Kidney capillary endothelial cell (primary cell): ENCODE results near the gene SEMA3D.
"Not testable (repeated sequence)": the region's sequence is repeated elsewhere in the genome, so short reads cannot be mapped to it uniquely, and the experiment has no call there.

Experiments
- DNase-seq: peaks from one replicate; pipeline ENCODE4 v3.0.0-alpha.2; 2018; ENCODE audit warnings: low spot score

SEMA3D gene

GRCh38 chr7:84992954-84993353 is 193.9 kb downstream of the SEMA3D start:
- DNase-seq, result not testable (repeated sequence)

GRCh38 chr7:84985073-84985784 is 201.6 kb downstream of the SEMA3D start:
- DNase-seq, result no peak

GRCh38 chr7:84982199-84982598 is 204.7 kb downstream of the SEMA3D start:
- DNase-seq, result no peak

GRCh38 chr7:84981055-84981976 is 205.5 kb downstream of the SEMA3D start:
- DNase-seq, result no peak

- DNase-seq, result no peak
These were observed 211.2 kb downstream of the SEMA3D start for GRCh38 chr7:84975586-84976185.

GRCh38 chr7:84971360-84971759 is 215.5 kb downstream of the SEMA3D start:
- no peak for DNase-seq

GRCh38 chr7:84970670-84971069 is 216.2 kb downstream of the SEMA3D start:
- DNase-seq, result no peak

- DNase-seq, result no peak
These were observed 233.6 kb downstream of the SEMA3D start for GRCh38 chr7:84953234-84953633.

- DNase-seq, result peak; percentile 48
These were observed 236.0 kb downstream of the SEMA3D start for GRCh38 chr7:84950836-84951235.

GRCh38 chr7:84949501-84949900 is 237.4 kb downstream of the SEMA3D start:
- no peak for DNase-seq

- peak; percentile 17 for DNase-seq
These were observed 237.8 kb downstream of the SEMA3D start for GRCh38 chr7:84949067-84949466.

GRCh38 chr7:84948634-84949033 is 238.2 kb downstream of the SEMA3D start:
- no peak for DNase-seq

GRCh38 chr7:84946549-84946948 is 240.3 kb downstream of the SEMA3D start:
- DNase-seq, result no peak
